Tibial nerve (tissue), 4 donors: ENCODE results near the gene IQGAP2. TPM values are rescaled to one million over a fixed set of nuclear protein-coding genes. Genes with fewer than 3 reads are reported as not detected.

ENCODE experiments used
- DNase-seq, 2 donors: peaks; one replicate each; pipeline ENCODE4 v3.0.0-alpha.2; 2019; ENCODE audit warnings: low spot score in 2 of 2
- H3K27ac ChIP-seq, 4 donors: fragments of 200-600 bp; sonication (generic) in 3 of 4; one replicate each; pipeline ENCODE4 v1.5.1; 2017 to 2019; ENCODE audit warnings: mild to moderate bottlenecking in 1 of 4
- H3K27me3 ChIP-seq, 2 donors: fragments of 200-600 bp; sonication (generic) in 1 of 2; one replicate each; pipeline versions ENCODE4 v1.5.1 to v1.6.0; 2017 to 2019
- H3K36me3 ChIP-seq, 3 donors: fragments of 200-600 bp; sonication (generic); one replicate each; pipeline ENCODE4 v1.5.1; 2018 to 2019
- H3K4me1 ChIP-seq, 4 donors: fragments of 200-600 bp; sonication (generic) in 3 of 4; one replicate each; pipeline ENCODE4 v1.5.1; 2017 to 2019
- H3K4me3 ChIP-seq, 4 donors: fragments of 200-600 bp; sonication (generic) in 3 of 4; one replicate each; pipeline ENCODE4 v1.5.1; 2017 to 2019; ENCODE audit warnings: mild to moderate bottlenecking in 1 of 4, moderate library complexity in 1 of 4
- H3K9me3 ChIP-seq, 4 donors: fragments of 200-600 bp; sonication (generic) in 3 of 4; one replicate each; pipeline ENCODE4 v1.5.1; 2017 to 2019
- CTCF ChIP-seq, 5 experiments: fragments of 200-600 bp in 3 of 5; fragments of 450-650 bp in 2 of 5; sonication (generic) in 3 of 5; IDR thresholded peaks; one replicate each; pipeline ENCODE4 v1.5.1; 2016 to 2019; ENCODE audit warnings: antibody characterized with exemption in 5 of 5, mild to moderate bottlenecking in 3 of 5, moderate library complexity in 2 of 5
- EP300 ChIP-seq, 2 donors: sonication (generic); formaldehyde crosslinking; IDR thresholded peaks; one replicate each; pipeline ENCODE4 v1.6.1; 2017; ENCODE audit warnings: antibody characterized with exemption in 2 of 2, mild to moderate bottlenecking in 1 of 2
- POLR2A ChIP-seq, 2 donors: fragments of 450-650 bp; IDR thresholded peaks; one replicate each; pipeline ENCODE4 v1.6.1; 2017; ENCODE audit warnings: antibody characterized with exemption in 2 of 2, mild to moderate bottlenecking in 2 of 2, moderate library complexity in 2 of 2
- WGBS, 2 donors: methylation state at CpG; one replicate each; pipeline ENCODE4 v1.1.5; 2018; 5-methylcytosine and 5-hydroxymethylcytosine counted together
- total RNA-seq, 4 donors: library from RNA; depleted of rRNA; stranded (reverse); fragments of >200 nt; gene quantifications; one replicate each; pipeline ENCODE4 v1.1.0, GENCODE V29; 2016

The IQGAP2 gene
- total RNA-seq, 4 donors from 2014 or later: 42.8 to 58.2 (median 52.3) TPM

DNA sequence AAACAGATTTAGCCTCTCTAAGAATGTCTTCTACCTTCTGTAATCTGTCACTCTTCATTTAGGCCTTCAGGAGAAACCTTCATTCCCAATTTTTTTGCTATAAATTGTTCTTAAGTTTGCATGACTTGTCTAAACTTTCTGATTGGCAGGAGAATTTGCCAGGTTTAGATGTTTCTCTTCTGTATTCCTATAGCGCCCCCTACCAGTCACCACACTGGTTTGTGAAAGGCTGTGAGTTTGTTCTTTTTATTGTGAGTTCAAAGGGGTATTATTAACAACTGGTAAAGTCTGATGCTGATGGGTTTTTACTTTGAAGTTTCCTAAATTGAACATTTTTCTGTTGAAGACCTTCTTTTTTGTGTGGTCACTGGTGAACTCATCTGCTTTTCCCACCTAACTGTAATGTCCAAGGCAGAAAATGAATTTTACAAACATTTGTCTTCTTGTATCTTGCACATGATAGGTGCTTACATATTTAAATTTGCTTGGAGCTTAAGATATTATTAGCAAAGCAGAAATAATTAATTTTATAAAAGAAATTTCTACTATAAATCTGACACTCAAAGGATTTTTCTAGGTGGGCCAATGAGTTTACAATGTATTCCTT, 238.5 kb downstream of the IQGAP2 start:
- H3K27ac ChIP-seq: no peak overlapping the region
- TF ChIP-seq POLR2A (IDR thresholded peaks at IDR 0.05) (no peak), CTCF (IDR thresholded peaks at IDR 0.05) (peak; percentile 51 to 66 (median 64)), EP300 (IDR thresholded peaks at IDR 0.05) (no peak)
- H3K9me3 ChIP-seq: no peaks in the 10 kb centered on the region
- H3K4me3 ChIP-seq: no peak overlapping the region
- peaks cover 0 to 17% (median 5%) of the 10 kb centered on the region in 4 donors for H3K4me1 ChIP-seq
- no peaks in the 10 kb centered on the region for H3K27me3 ChIP-seq
- DNase-seq: peak; percentile 27 to 86
- peaks cover 0 to 5% (median 0%) of the 10 kb centered on the region in 3 donors for H3K36me3 ChIP-seq
- WGBS, 2 donors: 7 to 14% methylated on average over 1 of the region's 1 CpG

DNA sequence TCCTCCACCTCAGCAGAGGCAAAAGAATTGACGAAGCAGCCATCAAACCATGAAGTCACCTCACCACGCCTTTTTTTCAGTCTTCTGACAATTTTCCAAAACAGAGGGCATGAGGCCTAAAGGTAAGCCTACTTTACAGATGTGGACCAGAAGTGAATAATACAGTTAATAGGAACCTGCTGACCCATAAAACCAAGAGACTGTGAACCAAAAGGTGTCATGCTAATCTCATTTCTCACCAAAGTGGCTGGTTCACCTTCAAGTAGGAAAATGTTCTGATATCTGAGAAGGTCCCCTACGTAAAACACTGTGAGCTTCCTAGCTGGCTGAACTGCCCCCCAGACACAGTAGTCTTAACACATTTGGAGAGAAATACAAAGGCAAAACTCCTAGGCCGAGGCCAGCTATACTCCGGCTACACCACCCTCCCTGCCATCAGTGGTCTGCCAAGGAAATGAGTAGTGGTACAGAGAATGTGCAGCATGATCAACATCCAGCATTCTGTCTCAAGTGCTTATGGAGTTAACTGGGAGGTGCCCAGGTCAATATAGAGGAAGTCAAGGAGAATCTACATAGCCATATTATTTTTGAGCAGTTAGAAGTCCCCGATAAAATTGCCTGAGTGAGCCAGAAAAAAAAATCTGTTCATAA, 239.4 kb downstream of the IQGAP2 start:
- 89 to 90% methylated on average over 6 of the region's 6 CpGs for WGBS, 2 donors
- Histone ChIP-seq H3K27me3 (no peaks in the 10 kb centered on the region), H3K27ac (no peak overlapping the region), H3K4me3 (no peak overlapping the region), H3K36me3 (peaks cover 0 to 5% (median 0%) of the 10 kb centered on the region in 3 donors), H3K9me3 (no peaks in the 10 kb centered on the region), H3K4me1 (peaks cover 0 to 17% (median 5%) of the 10 kb centered on the region in 4 donors)
- TF ChIP-seq CTCF (IDR thresholded peaks at IDR 0.05) (no peak), EP300 (IDR thresholded peaks at IDR 0.05) (no peak)
- no peak for DNase-seq

GRCh38 chr5:76643371-76643770, 240.3 kb downstream of the IQGAP2 start:
- H3K27ac ChIP-seq: no peak overlapping the region
- H3K4me3 ChIP-seq: no peak overlapping the region
- H3K27me3 ChIP-seq: no peaks in the 10 kb centered on the region
- H3K36me3 ChIP-seq: peaks cover 0 to 13% (median 0%) of the 10 kb centered on the region in 3 donors
- H3K4me1 ChIP-seq: peaks cover 0 to 9% (median 1%) of the 10 kb centered on the region in 4 donors
- peaks cover 0 to 3% (median 0%) of the 10 kb centered on the region in 4 donors for H3K9me3 ChIP-seq
- TF ChIP-seq POLR2A (IDR thresholded peaks at IDR 0.05): no peak
- no peak for TF ChIP-seq EP300 (IDR thresholded peaks at IDR 0.05)
- no peak for TF ChIP-seq CTCF (IDR thresholded peaks at IDR 0.05)
- DNase-seq: no peak

DNA sequence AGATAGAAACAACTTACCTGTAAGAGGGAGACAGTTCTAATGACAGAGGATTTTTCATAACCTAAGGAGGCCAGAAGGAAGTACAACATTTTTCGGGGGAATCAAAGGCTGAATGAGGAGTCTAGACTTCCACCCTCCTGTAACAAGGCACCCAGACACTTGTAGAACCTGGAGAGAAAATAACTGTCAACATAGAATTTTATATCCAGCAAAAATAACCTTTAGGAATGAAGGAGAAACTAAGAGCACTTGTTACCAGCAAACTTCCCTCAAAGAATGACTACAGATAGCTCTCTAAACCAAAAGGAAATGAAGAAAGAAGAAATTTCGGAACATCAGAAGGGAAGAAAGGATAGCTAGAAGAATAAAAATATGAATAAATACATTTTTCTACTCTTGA, 246.1 kb downstream of the IQGAP2 start:
- H3K36me3 ChIP-seq: peaks cover 0 to 25% (median 0%) of the 10 kb centered on the region in 3 donors
- H3K9me3 ChIP-seq: peaks cover 0 to 21% (median 2%) of the 10 kb centered on the region in 4 donors
- WGBS, 2 donors: 97 to 100% methylated on average over 2 of the region's 2 CpGs
- no peak overlapping the region for H3K4me3 ChIP-seq
- no peak for TF ChIP-seq EP300 (IDR thresholded peaks at IDR 0.05)
- TF ChIP-seq CTCF (IDR thresholded peaks at IDR 0.05): no peak
- no peak for TF ChIP-seq POLR2A (IDR thresholded peaks at IDR 0.05)
- DNase-seq: no peak
- no peak overlapping the region for H3K27ac ChIP-seq
- no peaks in the 10 kb centered on the region for H3K4me1 ChIP-seq
- no peaks in the 10 kb centered on the region for H3K27me3 ChIP-seq

GRCh38 chr5:76652809-76653414, 249.8 kb downstream of the IQGAP2 start:
- Histone ChIP-seq H3K27me3 (no peaks in the 10 kb centered on the region), H3K4me3 (no peak overlapping the region), H3K9me3 (peaks cover 0 to 21% (median 2%) of the 10 kb centered on the region in 4 donors), H3K27ac (no peak overlapping the region), H3K4me1 (no peaks in the 10 kb centered on the region), H3K36me3 (peaks cover 0 to 22% (median 0%) of the 10 kb centered on the region in 3 donors)
- TF ChIP-seq EP300 (IDR thresholded peaks at IDR 0.05) (no peak), POLR2A (IDR thresholded peaks at IDR 0.05) (no peak), CTCF (IDR thresholded peaks at IDR 0.05) (no peak)
- no peak for DNase-seq
- WGBS, 2 donors: 84 to 90% methylated on average over 3 of the region's 3 CpGs
